HG03025 (cell line): ENCODE results near the gene SLC8A3.
"Not testable (repeated sequence)": the region's sequence is repeated elsewhere in the genome, so short reads cannot be mapped to it uniquely, and the experiment has no call there.

Experiments
- ATAC-seq: cut with Tn5 transposase; IDR thresholded peaks from one replicate; pipeline ENCODE4 v1.9.1; 2021; ENCODE audit warnings: mild to moderate bottlenecking, moderate library complexity; ENCODE audit not compliant: unreplicated experiment, low FRiP score

SLC8A3 gene

GRCh38 chr14:70188659-70189455 lies at the start of gene SLC8A3:
Gene SLC8A3, minus strand, starts transcription at chr14:70188951. Its CDS starts 20,529 bp downstream, at chr14:70168422.
- ATAC-seq: no peak

- no peak for ATAC-seq
Observed at GRCh38 chr14:70237710-70238109, 49.0 kb upstream of the SLC8A3 start.

- no peak for ATAC-seq
Observed at GRCh38 chr14:70234066-70234950, 45.6 kb upstream of the SLC8A3 start.

GRCh38 chr14:70231756-70232544 lies 43.2 kb upstream of the SLC8A3 start:
- ATAC-seq: peak; percentile 66

GRCh38 chr14:70229877-70230640 lies 41.3 kb upstream of the SLC8A3 start:
- ATAC-seq: not testable (repeated sequence)

- no peak for ATAC-seq
Observed at GRCh38 chr14:70213721-70214282, 25.1 kb upstream of the SLC8A3 start.

GRCh38 chr14:70212752-70213151 lies 24.0 kb upstream of the SLC8A3 start:
- no peak for ATAC-seq

GRCh38 chr14:70208380-70208779 lies 19.6 kb upstream of the SLC8A3 start:
- ATAC-seq: no peak

GRCh38 chr14:70203686-70204085 lies 14.9 kb upstream of the SLC8A3 start:
- no peak for ATAC-seq

- no peak for ATAC-seq
Observed at GRCh38 chr14:70201994-70202393, 13.2 kb upstream of the SLC8A3 start.

- no peak for ATAC-seq
Observed at GRCh38 chr14:70193396-70193795, 4.6 kb upstream of the SLC8A3 start.

GRCh38 chr14:70192915-70193314 lies 4.2 kb upstream of the SLC8A3 start:
- ATAC-seq: no peak

GRCh38 chr14:70190156-70190555 lies 1.4 kb upstream of the SLC8A3 start:
- no peak for ATAC-seq

GRCh38 chr14:70189456-70190077 lies 816 bp upstream of the SLC8A3 start:
- ATAC-seq: no peak

- ATAC-seq: no peak
Observed at GRCh38 chr14:70188322-70188658, 461 bp downstream of the SLC8A3 start.

- no peak for ATAC-seq
Observed at GRCh38 chr14:70186900-70187451, 1.8 kb downstream of the SLC8A3 start.

- peak; percentile 56 for ATAC-seq
Observed at GRCh38 chr14:70183991-70184390, 4.8 kb downstream of the SLC8A3 start.

- no peak for ATAC-seq
Observed at GRCh38 chr14:70181276-70181675, 7.5 kb downstream of the SLC8A3 start.

- ATAC-seq: no peak
Observed at GRCh38 chr14:70180718-70181117, 8.0 kb downstream of the SLC8A3 start.
